ENCODE data around the gene EXOSC5. TPM values are rescaled to one million over a fixed set of nuclear protein-coding genes. Genes with fewer than 3 reads are reported as not detected.

The EXOSC5 gene
- polyA plus RNA-seq, 4 donors, result 9.4 to 36.4 (median 18.3) TPM

DNA sequence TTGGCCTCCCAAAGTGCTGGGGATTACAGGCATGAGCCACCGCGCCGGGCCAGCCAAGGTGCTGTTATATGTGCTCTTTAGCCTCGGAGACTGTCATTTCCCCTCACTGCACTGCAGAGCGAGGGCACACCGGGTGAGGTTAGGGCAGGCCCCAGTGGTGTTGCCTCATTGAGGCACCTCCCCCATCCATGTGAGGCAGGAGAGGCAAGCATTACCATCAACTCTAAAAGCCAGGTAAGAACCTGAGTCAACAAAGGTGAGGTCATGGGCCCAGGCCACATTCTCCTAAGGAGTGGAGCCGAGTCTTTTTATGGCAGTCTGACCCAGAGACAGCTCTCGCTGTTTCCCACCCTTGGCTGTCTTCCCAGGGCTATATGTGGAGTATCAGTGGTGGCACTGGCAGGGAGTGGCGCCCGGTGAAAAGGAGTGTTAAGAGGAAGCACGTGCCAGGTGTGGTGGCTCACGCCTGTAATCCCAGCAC lies 19.1 kb upstream of the EXOSC5 start:
- Histone ChIP-seq H3K4me1 (ENCODE audit: control insufficient read depth in 3 of 3, insufficient read depth in 2 of 3, low read depth in 1 of 3, low read length in 2 of 3) (peaks cover 0 to 28% (median 5%) of the 10 kb centered on the region in 3 donors), H3K4me3 (ENCODE audit: low read depth in 1 of 3, low read length in 3 of 3) (no peak overlapping the region), H3K9me3 (ENCODE audit: control insufficient read depth in 2 of 2, insufficient read depth in 1 of 2, low read depth in 1 of 2, low read length in 1 of 2) (peaks cover 0 to 10% of the 10 kb centered on the region in 2 donors), H3K27me3 (ENCODE audit: control insufficient read depth in 3 of 3, insufficient read depth in 3 of 3, low read length in 3 of 3) (no peaks in the 10 kb centered on the region), H3K27ac (ENCODE audit: low read depth in 1 of 3, low read length in 2 of 3) (peak overlapping the region; percentile 9 to 66 (median 63)), H3K36me3 (ENCODE audit: control insufficient read depth in 3 of 3, insufficient read depth in 2 of 3, low read depth in 1 of 3, low read length in 3 of 3) (peaks cover 3 to 87% (median 7%) of the 10 kb centered on the region in 3 donors)
- FAIRE-seq (no peak), DNase-seq (peak; percentile 95 to 98)
- WGBS, 3 donors, result 29 to 71% (median 44%) methylated on average over 12 of the region's 12 CpGs

DNA sequence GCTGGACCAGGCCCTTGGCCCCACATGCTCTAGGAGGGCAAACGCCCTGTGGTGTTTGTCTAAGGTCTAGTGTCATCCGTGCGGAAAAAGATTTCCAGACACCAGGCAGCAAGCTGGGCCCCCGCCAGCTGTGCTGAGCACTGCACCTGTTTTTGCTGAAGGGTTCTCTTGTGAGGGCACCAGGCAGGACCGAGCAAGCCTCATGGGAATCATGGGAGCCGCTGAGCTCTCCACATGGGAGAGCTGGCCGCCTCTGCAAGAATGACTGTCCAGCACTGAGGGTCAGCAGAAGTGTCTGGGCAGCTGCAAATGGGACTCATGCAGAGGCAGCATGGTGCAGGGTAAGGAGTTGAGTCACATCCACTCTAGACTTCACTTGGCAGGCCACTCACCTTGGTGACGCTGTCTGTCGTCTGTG lies 18.0 kb upstream of the EXOSC5 start:
- Histone ChIP-seq H3K27ac (ENCODE audit: low read depth in 1 of 3, low read length in 2 of 3) (peak overlapping the region in 1 of 3 donors; percentile 28), H3K4me3 (ENCODE audit: low read depth in 1 of 3, low read length in 3 of 3) (no peak overlapping the region), H3K27me3 (ENCODE audit: control insufficient read depth in 3 of 3, insufficient read depth in 3 of 3, low read length in 3 of 3) (no peaks in the 10 kb centered on the region), H3K36me3 (ENCODE audit: control insufficient read depth in 3 of 3, insufficient read depth in 2 of 3, low read depth in 1 of 3, low read length in 3 of 3) (peaks cover 4 to 87% (median 7%) of the 10 kb centered on the region in 3 donors), H3K4me1 (ENCODE audit: control insufficient read depth in 3 of 3, insufficient read depth in 2 of 3, low read depth in 1 of 3, low read length in 2 of 3) (peaks cover 0 to 21% (median 4%) of the 10 kb centered on the region in 3 donors), H3K9me3 (ENCODE audit: control insufficient read depth in 2 of 2, insufficient read depth in 1 of 2, low read depth in 1 of 2, low read length in 1 of 2) (peaks cover 0 to 10% of the 10 kb centered on the region in 2 donors)
- DNase-seq, result peak in 1 of 2 donors; percentile 38
- 73 to 89% (median 78%) methylated on average over 9 of the region's 9 CpGs for WGBS, 3 donors
- FAIRE-seq, result no peak

DNA sequence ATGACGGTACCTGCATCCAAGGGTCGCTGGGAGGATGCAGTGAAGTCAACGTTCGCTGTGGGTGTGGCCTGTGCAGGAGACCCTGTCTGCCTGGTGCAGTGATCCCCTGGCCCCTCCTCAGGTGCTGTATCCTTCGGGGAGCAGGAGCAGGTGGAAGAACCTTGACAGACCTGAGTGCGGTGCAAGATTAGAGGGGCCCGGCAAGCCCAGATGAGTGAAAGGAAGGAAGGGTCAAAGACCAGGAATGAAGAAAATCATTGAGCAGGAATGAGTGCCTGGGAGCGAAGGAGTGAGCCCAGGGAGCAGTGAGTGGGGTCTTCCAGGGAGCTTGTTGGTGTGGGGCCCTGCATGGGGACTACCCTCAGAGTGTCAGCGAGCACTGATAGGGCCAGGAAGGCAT lies 17.3 kb upstream of the EXOSC5 start:
- no peak for FAIRE-seq
- H3K4me1 ChIP-seq (ENCODE audit: control insufficient read depth in 3 of 3, insufficient read depth in 2 of 3, low read depth in 1 of 3, low read length in 2 of 3), result peaks cover 0 to 28% (median 4%) of the 10 kb centered on the region in 3 donors
- H3K9me3 ChIP-seq (ENCODE audit: control insufficient read depth in 2 of 2, insufficient read depth in 1 of 2, low read depth in 1 of 2, low read length in 1 of 2), result peaks cover 0 to 10% of the 10 kb centered on the region in 2 donors
- H3K4me3 ChIP-seq (ENCODE audit: low read depth in 1 of 3, low read length in 3 of 3), result no peak overlapping the region
- WGBS, 3 donors, result 42 to 79% (median 55%) methylated on average over 8 to 9 of the region's 9 CpGs
- DNase-seq, result peak in 1 of 2 donors; percentile 56
- H3K27me3 ChIP-seq (ENCODE audit: control insufficient read depth in 3 of 3, insufficient read depth in 3 of 3, low read length in 3 of 3), result no peaks in the 10 kb centered on the region
- no peak overlapping the region for H3K27ac ChIP-seq (ENCODE audit: low read depth in 1 of 3, low read length in 2 of 3)
- H3K36me3 ChIP-seq (ENCODE audit: control insufficient read depth in 3 of 3, insufficient read depth in 2 of 3, low read depth in 1 of 3, low read length in 3 of 3), result peaks cover 4 to 80% (median 7%) of the 10 kb centered on the region in 3 donors

GRCh38 chr19:41413947-41414346 lies 16.8 kb upstream of the EXOSC5 start:
- peaks cover 4 to 75% (median 6%) of the 10 kb centered on the region in 3 donors for H3K36me3 ChIP-seq (ENCODE audit: control insufficient read depth in 3 of 3, insufficient read depth in 2 of 3, low read depth in 1 of 3, low read length in 3 of 3)
- no peaks in the 10 kb centered on the region for H3K27me3 ChIP-seq (ENCODE audit: control insufficient read depth in 3 of 3, insufficient read depth in 3 of 3, low read length in 3 of 3)
- FAIRE-seq (no peak), DNase-seq (no peak)
- peaks cover 0 to 10% of the 10 kb centered on the region in 2 donors for H3K9me3 ChIP-seq (ENCODE audit: control insufficient read depth in 2 of 2, insufficient read depth in 1 of 2, low read depth in 1 of 2, low read length in 1 of 2)
- H3K4me3 ChIP-seq (ENCODE audit: low read depth in 1 of 3, low read length in 3 of 3), result no peak overlapping the region
- no peak overlapping the region for H3K27ac ChIP-seq (ENCODE audit: low read depth in 1 of 3, low read length in 2 of 3)
- H3K4me1 ChIP-seq (ENCODE audit: control insufficient read depth in 3 of 3, insufficient read depth in 2 of 3, low read depth in 1 of 3, low read length in 2 of 3), result peaks cover 0 to 33% (median 4%) of the 10 kb centered on the region in 3 donors
- 93 to 94% (median 93%) methylated on average over 10 of the region's 10 CpGs for WGBS, 3 donors

GRCh38 chr19:41412953-41413352 lies 15.8 kb upstream of the EXOSC5 start:
- Histone ChIP-seq H3K4me1 (ENCODE audit: control insufficient read depth in 3 of 3, insufficient read depth in 2 of 3, low read depth in 1 of 3, low read length in 2 of 3) (peaks cover 0 to 40% (median 4%) of the 10 kb centered on the region in 3 donors), H3K27ac (ENCODE audit: low read depth in 1 of 3, low read length in 2 of 3) (no peak overlapping the region), H3K9me3 (ENCODE audit: control insufficient read depth in 2 of 2, insufficient read depth in 1 of 2, low read depth in 1 of 2, low read length in 1 of 2) (peaks cover 0 to 10% of the 10 kb centered on the region in 2 donors), H3K4me3 (ENCODE audit: low read depth in 1 of 3, low read length in 3 of 3) (no peak overlapping the region), H3K36me3 (ENCODE audit: control insufficient read depth in 3 of 3, insufficient read depth in 2 of 3, low read depth in 1 of 3, low read length in 3 of 3) (peaks cover 2 to 69% (median 4%) of the 10 kb centered on the region in 3 donors), H3K27me3 (ENCODE audit: control insufficient read depth in 3 of 3, insufficient read depth in 3 of 3, low read length in 3 of 3) (no peaks in the 10 kb centered on the region)
- DNase-seq, result no peak
- FAIRE-seq, result no peak
- WGBS, 3 donors, result 92 to 94% (median 93%) methylated on average over 5 of the region's 5 CpGs

GRCh38 chr19:41411968-41412265 lies 14.8 kb upstream of the EXOSC5 start:
- WGBS, 3 donors, result 77 to 91% (median 89%) methylated on average over 11 of the region's 11 CpGs
- Histone ChIP-seq H3K27me3 (ENCODE audit: control insufficient read depth in 3 of 3, insufficient read depth in 3 of 3, low read length in 3 of 3) (no peaks in the 10 kb centered on the region), H3K27ac (ENCODE audit: low read depth in 1 of 3, low read length in 2 of 3) (no peak overlapping the region), H3K4me3 (ENCODE audit: low read depth in 1 of 3, low read length in 3 of 3) (no peak overlapping the region), H3K36me3 (ENCODE audit: control insufficient read depth in 3 of 3, insufficient read depth in 2 of 3, low read depth in 1 of 3, low read length in 3 of 3) (peaks cover 2 to 72% (median 4%) of the 10 kb centered on the region in 3 donors), H3K9me3 (ENCODE audit: control insufficient read depth in 2 of 2, insufficient read depth in 1 of 2, low read depth in 1 of 2, low read length in 1 of 2) (peaks cover 0 to 9% of the 10 kb centered on the region in 2 donors), H3K4me1 (ENCODE audit: control insufficient read depth in 3 of 3, insufficient read depth in 2 of 3, low read depth in 1 of 3, low read length in 2 of 3) (peaks cover 0 to 40% (median 4%) of the 10 kb centered on the region in 3 donors)
- no peak for FAIRE-seq
- DNase-seq, result no peak

GRCh38 chr19:41411100-41411967 lies 14.2 kb upstream of the EXOSC5 start:
- Histone ChIP-seq H3K27ac (ENCODE audit: low read depth in 1 of 3, low read length in 2 of 3) (no peak overlapping the region), H3K4me3 (ENCODE audit: low read depth in 1 of 3, low read length in 3 of 3) (no peak overlapping the region), H3K36me3 (ENCODE audit: control insufficient read depth in 3 of 3, insufficient read depth in 2 of 3, low read depth in 1 of 3, low read length in 3 of 3) (peaks cover 2 to 69% (median 4%) of the 10 kb centered on the region in 3 donors), H3K27me3 (ENCODE audit: control insufficient read depth in 3 of 3, insufficient read depth in 3 of 3, low read length in 3 of 3) (no peaks in the 10 kb centered on the region), H3K9me3 (ENCODE audit: control insufficient read depth in 2 of 2, insufficient read depth in 1 of 2, low read depth in 1 of 2, low read length in 1 of 2) (peaks cover 0 to 4% of the 10 kb centered on the region in 2 donors), H3K4me1 (ENCODE audit: control insufficient read depth in 3 of 3, insufficient read depth in 2 of 3, low read depth in 1 of 3, low read length in 2 of 3) (peaks cover 0 to 40% (median 4%) of the 10 kb centered on the region in 3 donors)
- no peak for DNase-seq
- FAIRE-seq, result no peak
- 69 to 89% (median 81%) methylated on average over 9 of the region's 9 CpGs for WGBS, 3 donors

DNA sequence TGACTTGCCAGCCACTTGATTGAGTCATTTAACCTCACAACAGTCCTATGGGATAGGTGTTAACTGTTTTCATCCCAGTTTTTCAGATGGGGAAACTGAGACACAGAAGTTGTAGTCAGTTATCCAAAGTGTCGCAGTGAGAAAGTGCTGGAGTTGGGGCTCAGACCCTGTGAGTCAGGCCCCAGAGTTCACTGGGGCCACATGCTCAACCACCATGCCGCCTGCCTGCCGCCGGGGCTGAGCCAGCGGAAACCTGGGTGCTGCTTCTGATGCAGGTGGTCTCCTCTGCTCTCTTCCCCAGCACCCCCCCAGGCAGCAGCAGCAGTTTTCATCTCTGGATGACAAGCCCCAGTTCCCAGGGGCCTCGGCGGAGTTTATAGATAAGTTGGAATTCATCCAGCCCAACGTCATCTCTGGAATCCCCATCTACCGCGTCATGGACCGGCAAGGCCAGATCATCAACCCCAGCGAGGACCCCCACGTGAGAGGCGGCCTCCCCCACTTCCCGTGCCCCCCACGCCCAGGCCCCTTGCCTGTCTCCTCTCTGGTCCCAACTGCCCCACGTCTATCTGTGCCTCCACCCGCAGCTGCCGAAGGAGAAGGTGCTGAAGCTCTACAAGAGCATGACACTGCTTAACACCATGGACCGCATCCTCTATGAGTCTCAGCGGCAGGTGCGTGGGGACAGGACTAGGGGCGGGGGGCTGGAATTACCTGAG lies 13.3 kb upstream of the EXOSC5 start:
- Histone ChIP-seq H3K27ac (ENCODE audit: low read depth in 1 of 3, low read length in 2 of 3) (no peak overlapping the region), H3K4me1 (ENCODE audit: control insufficient read depth in 3 of 3, insufficient read depth in 2 of 3, low read depth in 1 of 3, low read length in 2 of 3) (peaks cover 0 to 40% (median 4%) of the 10 kb centered on the region in 3 donors), H3K27me3 (ENCODE audit: control insufficient read depth in 3 of 3, insufficient read depth in 3 of 3, low read length in 3 of 3) (no peaks in the 10 kb centered on the region), H3K4me3 (ENCODE audit: low read depth in 1 of 3, low read length in 3 of 3) (no peak overlapping the region), H3K36me3 (ENCODE audit: control insufficient read depth in 3 of 3, insufficient read depth in 2 of 3, low read depth in 1 of 3, low read length in 3 of 3) (peaks cover 2 to 69% (median 4%) of the 10 kb centered on the region in 3 donors), H3K9me3 (ENCODE audit: control insufficient read depth in 2 of 2, insufficient read depth in 1 of 2, low read depth in 1 of 2, low read length in 1 of 2) (no peaks in the 10 kb centered on the region)
- WGBS, 3 donors, result 90 to 95% (median 94%) methylated on average over 22 to 23 of the region's 23 CpGs
- DNase-seq (no peak), FAIRE-seq (no peak)
